ENCODE measurements around the gene DPP6. TPM values are rescaled to one million over a fixed set of nuclear protein-coding genes. Genes with fewer than 3 reads are reported as not detected.
"Not testable (repeated sequence)": the region's sequence is repeated elsewhere in the genome, so short reads cannot be mapped to it uniquely, and the experiment has no call there.

DPP6 gene
- total and polyA plus RNA-seq, 10 donors, result 0.11 to 8.7 (median 3.0) TPM

DNA sequence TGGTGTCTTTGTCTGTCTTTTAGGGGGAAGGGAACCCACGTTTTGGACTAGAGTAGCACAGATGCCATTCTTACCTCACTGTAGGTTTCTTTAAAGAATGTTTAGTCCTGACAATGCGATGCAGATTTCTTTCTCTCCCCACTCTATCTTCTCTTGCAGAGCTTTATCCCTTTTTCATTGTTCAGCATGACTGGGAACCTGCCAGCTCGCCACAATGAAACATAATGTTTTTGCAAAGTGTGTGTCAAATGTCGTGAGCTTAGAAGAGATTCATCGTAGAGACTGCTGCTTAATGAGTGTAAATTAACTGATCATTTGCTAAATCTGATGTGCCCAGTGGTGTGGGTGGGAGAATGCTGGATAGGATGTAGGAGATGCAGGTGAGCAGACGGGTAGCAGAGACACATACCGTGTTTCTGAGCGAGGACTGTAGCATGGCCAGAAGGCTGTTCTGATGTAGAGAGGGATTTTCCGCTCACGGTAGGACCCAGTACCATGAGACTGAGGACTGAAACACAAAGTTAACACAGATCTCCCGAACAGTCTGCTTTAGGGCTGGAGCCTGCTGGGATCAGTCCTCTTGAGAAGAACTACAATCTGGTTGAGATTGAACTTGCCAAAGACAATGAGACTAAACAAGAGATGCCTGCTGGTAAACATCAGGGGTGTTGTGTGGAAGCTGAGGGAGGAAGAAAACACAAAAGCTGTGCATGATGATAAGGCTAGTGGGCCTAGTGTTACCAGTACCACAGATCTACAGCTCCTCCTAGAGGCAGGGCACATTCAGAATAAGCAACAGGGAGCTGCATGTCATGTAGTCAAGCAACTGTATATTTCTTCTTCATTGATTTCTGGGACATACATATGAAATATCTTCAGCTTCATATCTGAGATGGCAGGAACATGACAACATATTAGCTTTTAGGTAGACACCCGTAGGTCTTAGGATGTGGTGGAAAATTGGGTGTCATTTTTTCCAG lies 65.5 kb downstream of the DPP6 start:
- DNase-seq; H3K36me3 ChIP-seq; H3K4me1 ChIP-seq; H3K27ac ChIP-seq; H3K27me3 ChIP-seq (replicated peaks in 1 of 7); intact Hi-C loops (cut with DNase I; ENCODE audit: low total_unique reads); H3K4me3 ChIP-seq; H3K9me3 ChIP-seq: not testable (repeated sequence)
- WGBS, 5 donors, result 73 to 83% (median 77%) methylated on average over 11 of the region's 12 CpGs

DNA sequence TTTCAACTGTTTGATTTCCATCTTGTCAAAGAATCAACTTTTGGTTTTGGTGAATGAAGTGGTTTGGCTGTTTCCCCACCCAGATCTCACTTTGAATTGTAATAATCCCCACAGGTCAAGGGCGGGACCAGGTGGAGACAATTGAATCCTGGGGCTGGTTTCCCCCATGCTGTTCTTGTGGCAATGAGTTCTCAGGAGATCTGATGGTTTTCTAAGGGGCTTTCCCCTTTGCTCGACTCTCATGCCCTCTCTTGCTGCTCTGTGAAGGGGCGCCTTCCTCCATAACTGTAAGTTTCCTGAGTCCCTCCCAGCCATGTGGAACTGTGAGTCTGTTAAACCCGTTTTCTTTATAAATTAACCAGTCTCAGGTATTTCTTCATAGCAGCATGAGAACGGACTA lies 68.6 kb downstream of the DPP6 start:
- H3K27ac ChIP-seq; H3K4me3 ChIP-seq; DNase-seq; H3K9me3 ChIP-seq; intact Hi-C loops (cut with DNase I; ENCODE audit: low total_unique reads); H3K27me3 ChIP-seq (replicated peaks in 1 of 7); H3K36me3 ChIP-seq; H3K4me1 ChIP-seq: not testable (repeated sequence)
- 67 to 80% (median 70%) methylated on average over 5 of the region's 5 CpGs for WGBS, 5 donors

DNA sequence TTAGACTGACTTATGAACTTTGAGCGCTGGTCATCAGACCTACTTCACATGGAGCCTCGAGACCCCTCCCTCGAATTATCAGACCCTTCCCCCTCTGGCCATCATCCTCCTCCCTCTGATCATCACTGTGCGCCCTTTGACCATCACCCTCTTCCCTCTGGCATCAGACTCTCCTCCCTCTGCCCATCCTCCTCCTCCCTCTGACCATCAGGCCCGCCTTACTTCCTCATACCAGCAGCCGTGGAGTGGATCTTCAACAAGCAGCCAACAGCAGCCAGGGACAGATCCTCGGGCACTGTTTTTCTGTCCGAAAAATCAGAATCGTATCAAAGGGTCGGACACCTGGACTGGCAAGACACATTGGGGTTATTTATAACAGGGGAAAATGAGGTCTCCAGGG lies 70.5 kb downstream of the DPP6 start:
- H3K4me1 ChIP-seq; H3K4me3 ChIP-seq; H3K27me3 ChIP-seq (replicated peaks in 1 of 7); DNase-seq; H3K9me3 ChIP-seq; H3K27ac ChIP-seq; intact Hi-C loops (cut with DNase I; ENCODE audit: low total_unique reads); H3K36me3 ChIP-seq: not testable (repeated sequence)
- WGBS, 5 donors, result 72 to 86% (median 84%) methylated on average over 5 to 10 of the region's 10 CpGs

DNA sequence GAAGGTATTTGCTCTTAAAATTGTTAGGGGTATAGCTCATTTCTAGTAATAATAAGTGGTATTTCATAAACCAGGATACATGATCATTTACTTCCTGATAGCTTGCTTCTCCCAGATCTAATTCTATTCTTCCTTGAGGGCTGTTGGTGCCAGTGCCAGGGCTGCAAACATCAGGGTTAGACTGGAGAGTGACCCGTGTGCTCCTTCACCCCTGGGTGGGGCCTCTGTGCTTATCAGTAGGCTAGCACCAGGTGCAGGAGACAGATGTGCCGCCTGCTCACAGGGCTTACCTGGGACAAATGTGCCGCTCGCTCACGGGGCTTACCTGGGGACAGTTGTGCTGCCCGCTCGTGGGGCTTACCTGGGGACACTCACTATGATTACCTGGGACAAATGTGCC lies 71.2 kb downstream of the DPP6 start:
- H3K4me3 ChIP-seq, result not testable (repeated sequence)

DNA sequence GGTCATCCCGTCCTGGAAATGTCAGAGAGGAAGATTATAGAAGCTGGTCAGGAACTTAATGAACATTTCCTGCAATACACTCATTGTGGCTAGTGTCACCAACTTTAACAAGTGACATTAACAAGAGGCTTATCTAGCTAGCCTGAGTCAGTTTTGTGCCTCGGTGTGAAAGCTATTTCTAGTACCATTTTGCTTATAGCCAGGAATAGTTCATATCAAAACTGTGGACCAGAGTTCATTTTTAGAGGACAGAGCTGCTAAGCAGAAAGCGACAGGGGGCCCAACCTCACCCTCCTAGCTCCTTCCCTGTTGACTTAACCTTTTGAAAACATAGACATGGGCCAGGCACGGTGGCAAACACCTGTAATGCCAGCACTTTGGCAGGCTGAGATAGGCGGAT lies 76.9 kb downstream of the DPP6 start:
- H3K36me3 ChIP-seq; H3K27me3 ChIP-seq (replicated peaks in 1 of 7); H3K27ac ChIP-seq; intact Hi-C loops (cut with DNase I; ENCODE audit: low total_unique reads); H3K9me3 ChIP-seq; H3K4me1 ChIP-seq; H3K4me3 ChIP-seq; DNase-seq: not testable (repeated sequence)
- 60 to 84% (median 71%) methylated on average over 3 to 5 of the region's 5 CpGs for WGBS, 5 donors

More for the DNA sequence above, 71.2 kb downstream of the DPP6 start:
- WGBS, 5 donors, result 90 to 93% (median 93%) methylated on average over 7 of the region's 7 CpGs; no CpG with 5 or more reads in 2 of the 5 donors
- intact Hi-C loops (cut with DNase I; ENCODE audit: low total_unique reads); H3K27me3 ChIP-seq (replicated peaks in 1 of 7); H3K9me3 ChIP-seq; H3K36me3 ChIP-seq; DNase-seq; H3K27ac ChIP-seq; H3K4me1 ChIP-seq: not testable (repeated sequence)

DNA sequence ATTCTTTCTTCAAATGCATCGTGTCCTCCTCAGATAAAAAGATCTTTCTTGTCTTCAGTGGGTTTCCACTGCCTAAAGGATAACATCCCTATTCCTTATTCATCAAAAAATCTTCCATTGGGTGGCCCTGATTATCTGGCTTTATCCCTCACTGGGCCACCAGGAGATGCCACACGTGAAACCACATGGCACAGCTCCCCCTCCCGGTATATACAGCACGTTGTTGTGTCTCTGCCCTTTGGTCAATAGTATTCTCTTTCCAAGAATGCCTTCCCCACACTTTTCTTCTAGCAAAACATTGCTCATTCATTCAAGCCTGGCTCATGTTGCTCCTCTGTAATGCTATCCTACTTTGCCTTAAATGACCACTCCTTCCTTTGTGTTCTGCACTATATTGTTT lies 80.4 kb downstream of the DPP6 start:
- H3K36me3 ChIP-seq; H3K4me3 ChIP-seq; H3K4me1 ChIP-seq; DNase-seq; H3K27me3 ChIP-seq (replicated peaks in 1 of 7); H3K27ac ChIP-seq; intact Hi-C loops (cut with DNase I; ENCODE audit: low total_unique reads): not testable (repeated sequence)
- H3K9me3 ChIP-seq, result peaks cover 0 to 21% (median 11%) of the 10 kb centered on the region in 8 donors
- WGBS, 5 donors, result 80 to 92% (median 86%) methylated on average over 3 to 4 of the region's 4 CpGs

DNA sequence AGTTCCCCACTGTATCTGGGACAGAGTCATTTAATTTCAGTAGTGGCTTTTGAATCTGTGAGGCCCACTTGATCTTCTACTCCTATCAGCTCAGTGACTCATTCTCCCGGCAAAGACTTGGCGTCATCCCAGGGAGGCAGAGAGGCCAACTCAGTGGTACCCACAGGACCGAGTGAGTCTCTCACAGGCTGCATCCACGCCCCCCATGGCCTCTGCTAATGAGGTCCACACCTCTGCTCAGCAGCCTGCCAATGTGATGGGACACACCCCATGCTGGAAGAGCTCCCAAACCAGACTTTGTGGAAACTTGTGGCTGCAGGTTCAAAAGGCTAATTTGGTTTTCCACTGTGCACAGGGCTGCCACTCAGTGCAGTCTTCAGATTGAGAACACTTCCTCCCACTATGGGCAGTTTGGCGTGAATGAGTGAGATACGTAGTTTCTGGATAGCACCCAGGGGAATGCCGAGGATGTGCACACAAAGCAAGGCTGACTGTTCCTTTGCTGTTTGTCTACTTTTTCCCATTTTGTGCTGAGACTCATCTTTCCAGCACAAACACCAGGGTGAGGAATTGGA lies 81.6 kb downstream of the DPP6 start:
- H3K36me3 ChIP-seq; H3K27ac ChIP-seq; H3K4me1 ChIP-seq; H3K27me3 ChIP-seq (replicated peaks in 1 of 7); intact Hi-C loops (cut with DNase I; ENCODE audit: low total_unique reads); H3K4me3 ChIP-seq; DNase-seq: not testable (repeated sequence)
- peaks cover 0 to 21% (median 11%) of the 10 kb centered on the region in 8 donors for H3K9me3 ChIP-seq
- WGBS, 5 donors, result 69 to 85% (median 80%) methylated on average over 4 to 6 of the region's 7 CpGs

DNA sequence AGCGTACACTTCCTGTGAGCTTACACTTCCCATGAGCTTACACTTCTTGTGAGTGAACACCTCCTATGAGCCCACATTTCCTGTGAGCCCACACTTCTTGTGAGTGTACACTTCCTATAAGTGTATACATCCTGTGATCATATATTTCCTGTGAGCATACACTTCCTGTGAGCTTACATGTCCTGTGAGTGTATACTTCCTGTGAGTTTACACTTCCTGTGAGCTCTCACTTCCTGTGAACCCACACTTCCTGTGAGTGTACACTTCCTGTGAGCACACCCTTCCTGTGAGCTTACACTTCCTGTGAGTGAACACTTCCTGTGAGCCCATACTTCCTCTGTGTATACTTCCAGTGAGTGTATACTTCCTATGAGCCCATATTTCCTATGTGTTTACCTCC lies 82.5 kb downstream of the DPP6 start:
- H3K27me3 ChIP-seq (replicated peaks in 1 of 7); H3K4me1 ChIP-seq; intact Hi-C loops (cut with DNase I; ENCODE audit: low total_unique reads); DNase-seq; H3K4me3 ChIP-seq; H3K27ac ChIP-seq; H3K36me3 ChIP-seq: not testable (repeated sequence)
- H3K9me3 ChIP-seq, result peaks cover 0 to 21% (median 11%) of the 10 kb centered on the region in 8 donors
- WGBS, 5 donors, result 100% methylated on average over 1 of the region's 1 CpG; no CpG with 5 or more reads in 3 of the 5 donors

DNA sequence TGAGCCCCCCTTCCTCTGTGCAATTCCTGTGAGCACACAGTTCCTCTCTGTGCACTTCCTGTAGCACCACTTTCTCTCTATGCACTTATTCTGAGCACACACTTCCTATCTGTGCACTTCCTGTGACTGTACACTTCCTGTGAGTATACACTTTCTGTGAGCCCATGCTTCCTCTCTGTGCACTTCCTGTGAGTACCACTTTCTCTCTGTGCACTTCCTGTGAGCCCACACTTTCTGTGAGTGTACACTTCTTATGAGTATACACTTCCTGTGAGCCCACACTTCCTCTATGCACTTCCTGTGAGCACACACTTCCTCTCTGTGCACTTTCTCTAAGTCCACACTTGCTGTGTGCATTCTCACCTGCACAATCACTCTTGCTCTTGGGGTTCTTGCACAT lies 83.4 kb downstream of the DPP6 start:
- H3K9me3 ChIP-seq, result peaks cover 0 to 21% (median 11%) of the 10 kb centered on the region in 8 donors
- H3K4me1 ChIP-seq; H3K27me3 ChIP-seq (replicated peaks in 1 of 7); DNase-seq; H3K27ac ChIP-seq; intact Hi-C loops (cut with DNase I; ENCODE audit: low total_unique reads); H3K4me3 ChIP-seq; H3K36me3 ChIP-seq: not testable (repeated sequence)

DNA sequence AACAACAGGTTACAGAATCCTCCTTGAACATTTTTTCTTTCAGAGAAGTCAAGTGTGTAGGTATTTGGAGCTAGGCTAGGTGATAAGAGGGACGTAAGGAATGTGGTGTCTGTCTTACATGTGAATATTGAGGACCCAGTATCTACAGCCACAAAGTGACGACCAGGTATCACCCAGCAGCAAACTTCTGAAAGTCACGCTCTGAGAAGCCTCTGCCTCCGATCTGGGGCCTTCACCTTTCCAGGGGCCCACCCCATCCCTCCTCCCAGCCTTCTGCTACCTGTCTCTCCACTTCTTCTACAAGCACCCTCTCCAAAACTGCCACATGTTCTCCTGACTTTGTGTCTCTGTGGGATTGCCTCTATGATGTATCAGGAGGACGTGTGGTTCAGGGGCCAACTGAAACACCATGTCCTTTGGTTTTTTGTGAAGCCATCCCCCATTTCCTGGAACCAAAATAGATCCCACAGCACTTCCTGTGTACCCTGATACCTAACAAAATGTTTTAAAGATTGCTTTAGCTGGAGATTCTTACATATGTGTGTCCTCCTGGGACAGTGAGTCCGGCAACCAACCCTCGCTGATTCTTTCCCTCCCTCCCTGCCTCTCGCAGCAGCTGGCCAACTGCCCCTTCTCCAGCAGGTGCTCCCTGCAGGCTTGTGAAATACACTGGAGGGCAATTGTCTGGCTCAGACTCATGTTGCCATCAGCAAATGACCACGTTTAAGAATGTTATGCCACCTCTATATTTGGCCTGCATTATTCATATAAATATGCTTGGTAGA lies 93.9 kb downstream of the DPP6 start:
- H3K4me3 ChIP-seq; H3K36me3 ChIP-seq; H3K9me3 ChIP-seq; H3K4me1 ChIP-seq; H3K27me3 ChIP-seq (replicated peaks in 1 of 7); H3K27ac ChIP-seq; DNase-seq; intact Hi-C loops (cut with DNase I; ENCODE audit: low total_unique reads): not testable (repeated sequence)
- WGBS, 5 donors, result 51 to 62% (median 58%) methylated on average over 4 to 5 of the region's 9 CpGs

DNA sequence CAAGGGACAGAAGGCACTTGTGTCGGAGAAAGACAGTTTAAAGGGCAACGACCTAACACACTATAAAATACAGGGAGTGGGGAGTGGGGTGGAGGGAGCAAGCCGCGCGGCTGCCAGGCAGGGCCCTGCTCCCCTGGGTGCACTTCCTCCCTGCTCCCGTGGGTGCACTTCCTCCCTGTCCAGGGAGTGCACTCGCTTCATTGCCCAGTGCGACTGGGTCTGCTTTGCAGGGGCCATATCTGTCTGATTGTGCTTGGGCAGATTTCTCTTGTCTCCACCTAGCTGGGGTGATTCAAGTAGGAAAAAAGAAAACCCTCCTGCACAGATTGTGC lies 94.5 kb downstream of the DPP6 start:
- intact Hi-C loops (cut with DNase I; ENCODE audit: low total_unique reads); H3K4me1 ChIP-seq; H3K27me3 ChIP-seq (replicated peaks in 1 of 7); H3K9me3 ChIP-seq; H3K36me3 ChIP-seq; H3K4me3 ChIP-seq; DNase-seq; H3K27ac ChIP-seq: not testable (repeated sequence)
- WGBS, 5 donors, result 33 to 86% (median 49%) methylated on average over 1 to 6 of the region's 8 CpGs
